Loucy (cell line): ENCODE measurements around the gene GNPNAT1.

ENCODE experiments used
- CTCF ChIP-seq: fragments of 200-600 bp; sonication (generic); conservative IDR thresholded peaks from 2 replicates; pipeline ENCODE4 v1.5.1; 2014; ENCODE audit warnings: mild to moderate bottlenecking, antibody characterized with exemption, low read length
- EZH2phosphoT487 ChIP-seq: fragments of 200-600 bp; IDR thresholded peaks from 2 replicates; pipeline ENCODE4 v1.6.1; 2018; ENCODE audit warnings: antibody characterized with exemption, mild to moderate bottlenecking, moderate library complexity, borderline replicate concordance

- no peak for TF ChIP-seq CTCF
- no peak for TF ChIP-seq EZH2phosphoT487
Measured at GRCh38 chr14:52793061-52793460, 1.7 kb upstream of the GNPNAT1 start.
